DMS114 treated with DMSO at 0.1 percent for 48 hours (cell line): Measurements from ENCODE around the gene IGSF6.
"Not testable (repeated sequence)": the region's sequence is repeated elsewhere in the genome, so short reads cannot be mapped to it uniquely, and the experiment has no call there.

Source experiments
- DNase-seq: peaks from one replicate; lab custom pipeline; 2025; ENCODE audit not compliant: unreplicated experiment; lab: John Stamatoyannopoulos, UW

Gene IGSF6

DNA sequence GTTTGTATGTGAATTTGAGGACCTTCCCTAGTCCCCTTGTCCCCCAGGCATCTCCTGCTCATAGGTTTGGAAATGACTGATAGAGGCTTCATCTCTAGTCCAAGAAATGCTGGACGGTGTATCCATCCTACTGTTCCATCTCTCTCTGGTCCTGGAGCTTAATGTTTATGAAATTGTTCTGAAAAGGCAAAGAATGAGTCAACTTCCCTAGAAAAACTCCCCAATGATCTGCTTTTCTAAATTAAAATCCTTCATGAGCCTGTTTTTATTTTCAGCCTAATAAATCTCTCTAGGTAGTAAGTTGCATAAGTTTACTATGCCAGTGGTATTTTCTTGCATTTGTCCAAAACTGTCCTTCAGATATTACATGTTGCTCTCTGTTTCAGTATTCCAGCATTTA is 2.1 kb upstream of the IGSF6 start:
- DNase-seq = no peak

DNA sequence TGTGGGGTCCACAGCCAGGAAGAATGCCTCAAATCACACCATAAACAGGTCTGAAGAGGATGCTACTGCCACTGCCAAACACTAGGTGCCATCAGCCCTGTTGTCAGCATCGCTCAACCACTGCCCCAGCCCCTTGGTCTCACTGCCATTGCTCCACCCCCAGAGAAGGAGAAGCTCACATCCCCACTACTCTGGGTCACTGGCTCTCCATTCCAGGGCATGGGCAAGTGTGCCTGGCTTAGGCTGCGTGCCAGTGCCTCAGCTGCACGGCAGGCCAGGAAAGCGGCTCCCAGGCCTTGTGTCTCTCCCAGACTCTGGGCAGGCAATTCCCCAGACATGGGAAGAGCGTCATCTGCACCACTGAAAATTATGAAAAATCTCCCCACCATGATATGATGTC is 1.2 kb upstream of the IGSF6 start:
- no peak for DNase-seq

DNA sequence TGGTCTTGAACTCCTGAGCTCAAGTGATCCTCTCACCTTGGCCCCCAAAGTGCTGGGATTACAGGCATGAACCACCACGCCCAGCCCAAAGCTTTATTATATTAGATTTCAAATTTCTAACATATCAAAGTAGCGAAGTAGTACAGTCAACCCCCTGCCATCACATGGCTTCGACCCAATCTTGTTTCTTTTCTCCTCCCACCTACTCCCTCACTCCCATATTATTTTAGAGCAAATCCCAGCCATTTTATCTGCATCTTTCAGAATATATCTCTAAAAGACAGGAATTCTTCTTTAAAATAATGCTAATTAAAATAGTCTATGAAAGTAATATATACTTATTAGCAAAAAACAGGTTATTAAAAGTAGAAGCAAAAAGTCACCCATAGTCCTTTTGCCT is 893 bp downstream of the IGSF6 start:
- DNase-seq = no peak

DNA sequence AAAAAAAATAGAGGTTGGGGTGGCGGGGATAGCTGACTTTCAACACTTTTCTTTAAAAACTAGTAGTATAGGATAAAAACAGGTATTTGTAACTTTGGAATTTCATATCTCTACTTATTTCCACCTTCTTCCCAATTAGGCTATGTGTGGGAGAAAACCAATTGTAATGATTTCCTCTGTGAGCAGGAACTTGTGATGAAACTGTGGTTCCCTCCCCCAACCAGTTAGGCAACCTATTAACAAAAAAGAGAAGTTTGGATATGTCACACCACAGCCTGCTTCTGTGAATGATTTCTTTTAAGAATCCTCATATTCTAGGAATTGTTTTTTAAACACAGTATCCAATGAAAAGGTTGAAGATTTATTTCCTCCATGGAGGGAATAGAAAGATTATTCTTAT is 1.9 kb downstream of the IGSF6 start:
- DNase-seq = no peak

DNA sequence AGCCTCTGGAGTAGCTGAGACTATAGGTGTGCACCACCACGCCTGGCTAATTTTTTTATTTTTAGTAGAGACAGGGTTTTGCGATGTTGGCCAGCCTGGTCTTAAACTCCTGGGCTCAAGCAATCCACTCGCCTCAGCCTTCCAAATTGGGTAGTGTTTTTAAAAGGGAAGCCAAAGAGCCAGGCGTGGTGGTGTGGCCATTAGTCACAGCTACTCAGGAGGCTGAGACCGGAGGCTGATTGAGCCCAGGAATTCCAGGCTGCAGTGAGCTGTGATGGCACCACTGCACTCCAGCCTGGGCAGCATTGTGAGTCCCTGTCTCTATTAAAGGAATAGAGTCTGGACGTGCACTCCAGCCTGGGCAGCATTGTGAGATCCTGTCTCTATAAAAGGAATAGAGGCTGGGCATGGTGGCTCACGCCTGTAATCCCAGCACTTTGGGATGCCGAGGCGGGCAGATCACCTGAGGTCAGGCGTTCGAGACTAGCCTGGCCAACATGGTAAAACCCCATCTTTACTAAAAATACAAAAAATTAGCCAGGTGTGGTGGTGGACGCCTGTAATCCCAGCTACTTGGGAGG is 2.5 kb downstream of the IGSF6 start:
- not testable (repeated sequence) for DNase-seq

DNA sequence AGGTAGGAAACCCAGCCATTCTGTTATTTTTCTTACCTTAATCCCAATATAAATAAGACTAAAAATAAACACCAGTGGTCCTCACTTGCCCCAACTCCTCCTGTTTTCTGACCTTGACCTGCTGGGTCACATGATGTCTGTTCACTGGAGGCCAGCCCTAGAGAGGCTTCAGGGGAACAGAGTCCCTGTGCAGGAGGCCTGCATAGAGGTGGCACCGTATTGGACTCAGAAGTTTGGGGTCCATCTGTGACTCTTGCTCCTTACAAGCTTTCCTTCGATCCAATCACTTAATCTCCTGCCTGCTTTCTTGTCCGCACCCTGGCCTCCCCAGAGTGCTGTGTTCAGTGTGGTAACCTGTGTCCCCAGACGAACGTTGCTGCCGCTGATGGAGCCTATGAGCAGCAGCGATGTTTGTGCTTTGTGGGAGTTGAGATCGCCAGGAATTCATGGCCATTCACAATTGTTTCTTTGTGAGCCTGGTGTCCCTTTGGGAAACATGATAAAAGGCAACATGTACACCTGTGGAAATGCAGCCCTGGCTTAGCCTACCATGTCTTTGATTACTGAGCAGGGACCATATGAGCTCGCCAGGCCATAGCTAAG is 4.7 kb downstream of the IGSF6 start:
- DNase-seq = no peak

DNA sequence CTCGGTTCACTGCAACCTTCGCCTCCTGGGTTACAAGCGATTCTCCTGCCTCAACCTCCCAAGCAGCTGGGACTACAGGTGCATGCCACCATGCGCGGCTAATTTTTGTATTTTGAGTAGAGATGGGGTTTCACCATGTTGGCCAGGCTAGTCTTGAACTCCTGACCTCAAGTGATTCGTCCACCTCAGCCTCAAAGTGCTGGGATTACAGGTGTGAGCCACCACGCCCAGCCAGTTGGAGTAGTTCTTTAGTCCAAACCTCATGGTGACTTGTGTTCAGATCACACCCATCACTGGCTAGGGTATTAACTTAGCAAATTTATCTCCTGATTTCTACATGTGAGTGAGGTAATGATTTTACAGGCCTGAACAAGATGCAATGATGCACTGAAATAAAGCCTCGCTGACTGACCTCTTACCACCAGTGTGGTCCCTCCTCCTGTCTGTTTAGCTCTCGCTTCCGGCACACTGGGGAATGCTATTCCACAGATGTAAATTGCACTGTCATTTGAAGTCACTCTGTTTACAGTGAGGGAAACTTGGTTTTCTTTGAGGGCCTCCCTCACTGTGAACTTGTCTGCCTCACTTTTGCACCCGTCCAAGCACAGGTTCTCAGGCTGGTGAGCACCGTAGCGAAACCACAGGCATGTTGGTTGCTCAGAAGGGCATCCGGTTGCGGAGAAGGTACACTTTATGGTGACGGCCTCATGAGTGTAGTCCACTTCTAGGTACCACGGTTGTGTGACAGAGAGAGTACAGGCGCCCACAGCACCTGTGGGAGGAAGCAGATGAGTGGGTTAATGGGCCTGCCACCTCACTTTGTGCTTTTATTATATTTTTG is 5.5 kb downstream of the IGSF6 start:
- DNase-seq = no peak

DNA sequence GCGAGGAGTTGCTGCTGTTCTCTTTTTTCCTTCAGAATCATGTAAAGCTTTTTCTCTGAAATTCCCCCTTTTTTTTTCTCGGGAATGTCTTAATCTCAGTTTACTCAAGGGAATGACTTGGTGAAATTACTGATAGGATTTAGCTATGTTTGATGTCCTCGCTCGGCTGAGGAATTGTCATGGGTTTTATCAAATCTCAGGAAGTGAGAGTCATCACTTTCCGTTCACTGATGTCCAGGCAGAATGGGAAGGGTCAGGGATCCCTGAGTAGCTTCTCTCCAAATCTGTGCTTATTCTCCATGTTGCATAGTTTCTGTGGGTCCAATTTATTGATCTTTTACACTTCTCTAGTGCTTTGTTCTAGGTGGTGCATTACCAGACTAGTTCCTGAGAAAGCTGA is 6.3 kb downstream of the IGSF6 start:
- no peak for DNase-seq

DNA sequence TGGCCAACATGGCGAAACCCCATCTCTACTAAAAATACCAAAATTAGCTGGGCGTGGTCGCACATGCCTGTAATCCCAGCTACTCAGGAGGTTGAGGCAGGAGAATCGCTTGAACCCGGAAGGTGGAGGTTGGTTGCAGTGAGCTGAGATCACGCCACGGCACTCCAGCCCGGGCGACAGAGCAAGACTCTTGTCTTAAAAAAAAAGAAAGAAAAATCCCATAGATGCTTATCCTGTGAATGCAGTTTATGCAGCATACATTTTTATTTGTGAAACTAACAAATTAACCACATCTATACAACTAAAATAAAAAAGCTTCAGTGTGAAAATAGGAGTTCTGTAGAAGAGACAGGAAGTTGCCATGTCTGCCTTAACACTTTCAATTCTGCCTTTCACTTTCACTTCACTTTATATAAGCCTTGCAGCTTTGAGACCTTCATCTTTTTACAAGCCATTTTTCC is 7.1 kb downstream of the IGSF6 start:
- no peak for DNase-seq

DNA sequence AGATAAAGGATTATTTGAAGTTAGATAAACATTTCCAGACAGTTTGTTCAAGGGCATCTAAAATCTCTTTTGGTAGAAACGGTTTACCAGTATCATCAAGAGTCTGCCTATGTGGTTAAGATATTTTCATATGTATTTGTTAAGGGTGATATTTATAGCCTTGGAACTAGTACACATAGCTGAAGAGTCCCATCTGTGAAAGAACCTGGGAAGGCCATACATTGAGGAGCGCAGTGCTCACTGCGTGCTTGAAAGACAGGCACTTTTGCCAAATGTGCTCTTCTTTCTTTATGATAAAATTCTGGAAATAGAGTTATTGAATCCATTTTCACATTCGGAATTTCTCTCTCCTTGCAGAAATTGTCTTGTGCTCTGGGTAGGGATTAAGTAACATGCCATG is 7.7 kb downstream of the IGSF6 start:
- no peak for DNase-seq

DNA sequence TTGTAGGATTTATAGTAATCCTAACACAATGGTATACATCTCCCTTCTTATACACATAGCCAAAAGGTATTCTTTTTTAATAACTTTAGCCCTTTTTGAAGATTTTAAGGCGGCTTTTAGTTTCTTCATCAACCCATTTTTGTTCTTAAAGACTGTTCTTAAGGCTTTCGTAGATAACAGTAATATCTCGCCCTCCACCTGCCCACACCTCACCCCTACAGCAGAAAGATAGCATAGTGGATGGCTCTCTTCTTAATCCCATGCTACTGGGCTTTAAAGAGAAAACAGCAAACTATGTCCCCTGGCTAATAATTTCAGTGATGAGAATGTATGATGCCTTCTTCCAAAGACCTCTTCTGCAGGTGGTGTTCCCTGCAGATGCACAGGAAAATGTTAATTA is 8.6 kb downstream of the IGSF6 start:
- no peak for DNase-seq

DNA sequence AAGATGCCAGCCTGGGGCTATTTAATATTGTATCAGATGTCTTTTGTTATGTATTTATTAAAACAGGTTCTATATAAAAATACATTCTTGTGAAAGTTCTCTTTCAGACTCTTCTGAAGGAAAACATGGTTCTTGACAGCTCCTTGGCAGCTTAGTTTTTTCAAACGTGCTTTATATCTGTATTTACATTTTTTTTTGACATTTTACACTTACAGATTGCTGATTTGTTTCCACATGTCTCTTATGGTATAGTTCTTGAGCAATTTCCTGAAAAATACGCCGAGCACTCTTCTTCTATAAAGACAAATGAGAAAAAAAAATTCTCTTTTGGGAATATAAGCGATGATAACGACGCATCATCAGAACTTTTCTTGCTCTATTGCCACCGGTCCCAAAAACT is 9.5 kb downstream of the IGSF6 start:
- no peak for DNase-seq

DNA sequence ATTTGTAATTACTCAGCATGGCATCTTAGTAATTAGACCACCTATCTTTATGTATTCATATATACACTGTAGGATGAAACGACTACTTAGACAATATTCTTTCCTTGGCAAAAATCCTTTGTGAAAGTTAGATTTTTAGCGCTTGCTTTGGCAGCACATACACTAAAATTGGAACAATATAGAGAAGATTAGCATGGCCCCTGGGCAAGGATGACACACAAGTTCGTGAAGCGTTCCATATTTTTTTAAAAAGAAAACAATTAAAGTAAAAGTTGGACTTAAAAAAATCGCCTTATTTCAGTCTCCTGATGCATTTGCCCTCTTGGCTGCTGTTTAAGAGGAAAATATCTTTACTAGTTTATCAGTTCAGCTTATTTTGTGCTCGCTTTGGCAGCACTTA is 10.5 kb downstream of the IGSF6 start:
- no peak for DNase-seq

DNA sequence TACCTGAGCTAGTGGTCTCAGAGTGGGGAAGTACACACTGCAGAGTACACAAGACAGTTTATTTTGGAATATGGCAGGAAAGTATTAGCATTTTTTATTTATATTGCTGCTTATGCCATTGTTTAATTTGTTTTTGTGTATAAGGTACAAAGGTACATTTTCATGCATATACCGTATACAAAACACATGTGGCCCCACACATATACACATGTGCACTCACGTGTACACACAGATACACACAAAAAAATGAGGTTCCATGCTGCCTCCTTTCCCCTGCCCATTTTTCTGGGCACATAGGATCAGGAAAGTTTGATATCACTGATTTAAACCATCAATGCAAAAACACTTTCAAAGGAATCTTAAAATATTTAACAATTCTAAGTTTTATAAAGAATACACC is 12.9 kb downstream of the IGSF6 start:
- DNase-seq = no peak

DNA sequence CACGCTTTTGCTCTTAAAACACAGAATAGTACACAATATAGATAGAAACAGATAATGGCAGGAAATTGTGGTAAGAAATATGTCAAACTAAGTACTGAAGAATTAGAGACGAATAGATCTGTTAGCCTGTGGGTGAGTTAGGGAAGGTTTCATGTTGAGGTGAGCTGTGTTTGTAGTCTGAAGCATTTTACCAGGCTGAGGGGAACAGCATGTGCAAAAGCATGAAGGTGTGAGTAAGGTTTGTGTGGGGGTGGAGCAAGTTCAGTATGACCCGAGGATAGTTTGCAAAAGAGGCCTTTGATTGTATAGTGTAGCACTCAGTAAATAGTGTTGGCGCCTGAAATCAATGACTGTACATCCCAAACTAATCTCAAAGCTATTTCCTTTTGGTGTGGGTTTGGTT is 13.8 kb downstream of the IGSF6 start:
- no peak for DNase-seq

DNA sequence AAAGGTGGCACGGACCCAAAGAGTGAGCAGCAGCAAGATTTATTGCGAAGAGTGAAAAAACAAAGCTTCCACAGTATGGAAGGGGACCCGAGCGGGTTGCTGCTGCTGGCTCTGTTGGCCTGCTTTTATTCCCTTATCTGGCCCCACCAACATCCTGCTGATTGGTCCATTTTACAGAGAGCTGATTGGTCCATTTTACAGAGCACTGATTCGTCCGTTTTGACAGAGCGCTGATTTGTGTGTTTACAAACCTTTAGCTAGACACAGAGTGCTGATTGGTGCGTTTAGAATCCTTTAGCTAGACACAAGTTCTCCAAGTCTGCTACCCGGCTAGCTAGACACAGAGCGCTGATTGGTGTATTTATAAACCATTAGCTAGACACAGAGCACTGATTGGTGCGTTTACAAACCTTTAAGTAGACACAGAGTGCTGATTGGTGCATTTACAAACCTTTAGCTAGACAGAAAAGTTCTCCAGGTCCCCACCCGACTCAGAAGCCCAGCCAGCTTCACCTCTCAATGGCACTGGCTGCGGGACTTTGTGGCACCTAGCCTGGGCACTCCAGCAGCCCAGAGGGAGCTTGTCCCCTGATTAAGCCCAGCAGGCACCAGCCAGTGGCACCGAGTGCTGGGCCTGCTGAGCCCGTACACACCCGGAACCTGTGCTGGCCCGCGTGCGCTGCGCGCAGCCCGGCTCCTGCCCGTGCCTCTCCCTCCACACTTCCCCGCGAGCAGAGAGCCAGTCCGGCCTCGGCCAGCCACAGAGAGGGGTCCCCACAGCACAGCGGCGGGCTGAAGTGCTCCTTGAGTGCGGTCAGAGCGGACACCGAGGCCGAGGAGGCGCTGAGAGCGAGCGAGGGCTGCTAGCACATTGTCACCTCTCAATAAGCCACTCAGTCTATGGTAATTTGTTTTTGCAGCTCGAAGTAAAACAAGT is 15.1 kb downstream of the IGSF6 start:
- no peak for DNase-seq

DNA sequence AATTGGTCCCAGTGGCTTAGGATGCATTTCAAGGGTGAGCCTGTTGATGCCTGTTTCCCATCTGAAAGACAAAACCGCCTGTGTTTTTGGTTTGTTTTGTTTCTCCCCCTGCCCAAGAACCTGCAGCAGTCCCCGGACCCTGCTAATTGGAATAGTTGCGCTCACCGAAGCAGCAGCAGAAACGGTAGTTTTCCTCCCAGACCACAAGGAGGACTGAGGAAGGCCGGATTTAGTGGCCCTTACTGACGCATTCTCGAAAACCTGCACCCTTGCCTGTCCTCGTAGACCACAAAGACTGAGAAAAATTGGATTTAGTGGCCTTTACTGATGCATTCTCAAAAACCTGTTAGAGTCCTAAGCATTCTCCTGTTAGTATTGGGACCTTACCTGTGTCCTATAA is 16.7 kb downstream of the IGSF6 start:
- not testable (repeated sequence) for DNase-seq

DNA sequence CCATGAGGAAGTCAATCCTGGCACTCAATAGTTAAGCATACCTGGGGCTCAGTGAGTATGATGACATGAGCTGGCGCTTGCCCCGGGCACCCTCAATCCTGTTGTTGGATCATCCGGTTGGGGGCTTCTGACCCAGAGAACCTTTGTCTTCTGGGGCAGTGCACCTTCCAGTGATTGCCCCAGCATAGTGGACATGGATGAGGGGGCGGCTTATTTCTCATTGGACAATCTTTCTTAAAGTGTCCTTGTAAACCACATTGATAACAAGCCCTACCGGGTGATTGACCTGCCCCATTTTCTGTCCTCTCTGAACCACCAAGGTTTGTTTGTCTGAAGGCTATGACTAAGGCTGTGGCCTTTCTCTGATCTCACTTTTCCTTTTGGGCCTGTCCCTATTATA is 18.2 kb downstream of the IGSF6 start:
- no peak for DNase-seq

DNA sequence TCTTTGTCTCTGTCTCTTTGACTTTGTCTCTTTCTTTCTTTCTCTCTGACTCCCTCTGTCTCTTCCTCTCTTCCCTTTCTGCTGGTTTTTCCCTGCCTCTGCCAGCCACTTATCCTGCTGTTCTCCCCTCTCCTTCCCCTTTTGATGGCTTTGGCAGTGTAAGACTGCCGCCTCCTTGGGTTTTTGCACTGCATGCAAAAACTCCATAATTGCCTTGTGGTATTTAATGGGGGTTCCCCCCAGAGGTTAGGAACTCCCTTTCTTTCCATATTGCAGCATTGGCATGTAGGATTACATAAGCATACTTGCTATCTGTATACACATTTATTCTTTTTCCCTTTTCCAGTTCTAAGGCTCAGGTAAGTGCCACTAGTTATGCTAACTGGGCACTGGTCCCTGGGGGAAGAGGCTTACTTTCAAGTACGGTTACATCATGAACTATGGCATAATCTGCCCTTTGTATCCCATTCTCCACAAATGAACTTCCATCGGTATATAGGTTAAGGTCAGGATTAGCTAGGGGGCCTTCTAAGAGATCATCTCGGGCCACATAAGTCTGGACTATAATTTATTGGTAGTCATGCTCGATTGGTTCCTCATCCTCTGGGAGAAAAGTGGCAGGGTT is 20.3 kb downstream of the IGSF6 start:
- not testable (repeated sequence) for DNase-seq

DNA sequence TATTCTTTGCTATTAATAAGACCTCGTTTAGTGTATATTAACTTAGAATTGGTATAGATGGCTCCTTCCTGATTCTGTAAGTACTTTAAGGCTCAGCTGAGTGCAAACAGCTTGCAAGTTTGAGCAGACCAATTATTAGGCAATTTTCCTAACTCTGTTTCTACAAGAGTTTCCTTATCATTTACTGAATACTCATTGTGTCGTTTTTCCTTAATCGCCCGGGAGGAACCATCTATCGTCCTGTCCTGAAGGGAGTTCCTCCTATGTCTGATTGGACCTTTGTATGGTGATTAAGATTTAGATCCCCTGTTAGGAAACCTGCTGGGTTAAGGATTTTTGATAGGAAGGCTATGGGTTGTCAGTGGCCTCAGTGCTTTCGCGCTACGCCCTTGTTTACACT is 21.0 kb downstream of the IGSF6 start:
- DNase-seq = not testable (repeated sequence)

DNA sequence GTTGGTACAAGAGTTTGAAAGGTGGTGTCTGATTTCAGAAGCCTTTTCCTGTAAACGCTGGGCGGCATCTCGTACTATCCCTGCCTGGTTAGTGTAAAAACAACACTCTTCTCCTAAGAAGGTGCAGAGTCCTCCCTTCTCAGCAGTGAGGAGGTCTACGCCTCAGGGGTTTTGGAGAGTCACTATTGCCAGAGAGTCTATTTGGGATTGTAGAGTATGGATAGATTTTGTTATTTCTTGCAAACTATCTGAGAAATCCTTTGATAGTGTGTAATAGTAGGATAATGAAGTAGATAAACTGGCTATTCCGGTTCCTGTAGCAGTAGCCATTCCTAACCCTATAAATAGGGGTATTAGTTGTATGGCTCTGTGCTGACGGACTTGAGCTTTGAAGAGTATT is 21.5 kb downstream of the IGSF6 start:
- DNase-seq = not testable (repeated sequence)
